ENCODE measurements around the gene ANKK1. TPM values are rescaled to one million over a fixed set of nuclear protein-coding genes. Genes with fewer than 3 reads are reported as not detected.

The ANKK1 gene
- total and polyA plus RNA-seq, 2 donors (not counting 1 experiment from before 2014, with no cell fraction given), result 0.89 to 5.3 TPM

- no peak overlapping the region for H2AFZ ChIP-seq (ENCODE audit: insufficient read depth, low read depth, low read length, poor library complexity, severe bottlenecking)
Observed at GRCh38 chr11:113446112-113446511, 58.5 kb downstream of the ANKK1 start.

GRCh38 chr11:113446938-113447337, 59.4 kb downstream of the ANKK1 start:
- Mint-ChIP-seq H3K27me3 (peaks cover 21% of the 10 kb centered on the region), H3K4me1 (no peaks in the 10 kb centered on the region), H3K9me3 (ENCODE audit: insufficient read depth) (no peaks in the 10 kb centered on the region), H3K4me3 (no peak overlapping the region), H3K27ac (no peak overlapping the region)
- H3K27me3 ChIP-seq (replicated peaks in 1 of 4; ENCODE audit: control extremely low read depth in 1 of 4, control insufficient read depth in 3 of 4, insufficient read depth in 4 of 4, low read length in 3 of 4), result no peaks in the 10 kb centered on the region
- DNase-seq (no peak), ATAC-seq (ENCODE audit: low read depth) (no peak)
- no peak for TF ChIP-seq EZH2 (IDR thresholded peaks at IDR 0.05; ENCODE audit: borderline replicate concordance, insufficient read depth, low read depth, low read length, poor library complexity, severe bottlenecking)
- TF ChIP-seq, protein P1, sequence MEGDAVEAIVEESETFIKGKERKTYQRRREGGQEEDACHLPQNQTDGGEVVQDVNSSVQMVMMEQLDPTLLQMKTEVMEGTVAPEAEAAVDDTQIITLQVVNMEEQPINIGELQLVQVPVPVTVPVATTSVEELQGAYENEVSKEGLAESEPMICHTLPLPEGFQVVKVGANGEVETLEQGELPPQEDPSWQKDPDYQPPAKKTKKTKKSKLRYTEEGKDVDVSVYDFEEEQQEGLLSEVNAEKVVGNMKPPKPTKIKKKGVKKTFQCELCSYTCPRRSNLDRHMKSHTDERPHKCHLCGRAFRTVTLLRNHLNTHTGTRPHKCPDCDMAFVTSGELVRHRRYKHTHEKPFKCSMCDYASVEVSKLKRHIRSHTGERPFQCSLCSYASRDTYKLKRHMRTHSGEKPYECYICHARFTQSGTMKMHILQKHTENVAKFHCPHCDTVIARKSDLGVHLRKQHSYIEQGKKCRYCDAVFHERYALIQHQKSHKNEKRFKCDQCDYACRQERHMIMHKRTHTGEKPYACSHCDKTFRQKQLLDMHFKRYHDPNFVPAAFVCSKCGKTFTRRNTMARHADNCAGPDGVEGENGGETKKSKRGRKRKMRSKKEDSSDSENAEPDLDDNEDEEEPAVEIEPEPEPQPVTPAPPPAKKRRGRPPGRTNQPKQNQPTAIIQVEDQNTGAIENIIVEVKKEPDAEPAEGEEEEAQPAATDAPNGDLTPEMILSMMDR (IDR thresholded peaks at IDR 0.05), result no peak
- no peaks in the 10 kb centered on the region for H3K79me2 ChIP-seq (ENCODE audit: control insufficient read depth, insufficient read depth, low read length)
- CTCF ChIA-PET, result no interaction called here
- H3K27ac ChIP-seq (ENCODE audit: low read length in 2 of 2), result no peak overlapping the region
- WGBS (ENCODE audit: insufficient coverage), result 86% methylated on average over 5 of the region's 6 CpGs
- intact Hi-C loops (cut with micrococcal nuclease), result no loop called here
- H3K9me3 ChIP-seq (ENCODE audit: control extremely low read depth in 1 of 3, control insufficient read depth in 2 of 3, insufficient read depth in 1 of 3, low read length in 2 of 3), result no peaks in the 10 kb centered on the region
- H4K20me1 ChIP-seq (ENCODE audit: control insufficient read depth, insufficient read depth, low read length, poor library complexity, severe bottlenecking), result no peaks in the 10 kb centered on the region
- no peak overlapping the region for H3K4me3 ChIP-seq (ENCODE audit: control extremely low read depth in 1 of 5, extremely low read depth in 1 of 5, insufficient read depth in 1 of 5, low read depth in 2 of 5, low read length in 4 of 5)
- no peak overlapping the region for H3K4me2 ChIP-seq (replicated peaks; ENCODE audit: low read depth, low read length, poor library complexity, severe bottlenecking)
- POLR2A ChIA-PET, result no interaction called here
- no peak overlapping the region for H2AFZ ChIP-seq (ENCODE audit: insufficient read depth, low read depth, low read length, poor library complexity, severe bottlenecking)
- no peak overlapping the region for H3K9ac ChIP-seq (ENCODE audit: low read length)
- H3K36me3 ChIP-seq (replicated peaks in 1 of 2; ENCODE audit: control extremely low read depth in 1 of 2, control insufficient read depth in 1 of 2, extremely low read depth in 1 of 2, insufficient read depth in 2 of 2, low read length in 1 of 2), result no peaks in the 10 kb centered on the region
- H3K4me1 ChIP-seq (ENCODE audit: control insufficient read depth in 2 of 2, insufficient read depth in 2 of 2, low read length in 2 of 2), result no peaks in the 10 kb centered on the region

More at GRCh38 chr11:113446112-113446511, 58.5 kb downstream of the ANKK1 start:
- no peaks in the 10 kb centered on the region for H3K9me3 Mint-ChIP-seq (ENCODE audit: insufficient read depth)
- Histone ChIP-seq H3K4me1 (ENCODE audit: control insufficient read depth in 2 of 2, insufficient read depth in 2 of 2, low read length in 2 of 2) (no peaks in the 10 kb centered on the region), H3K79me2 (ENCODE audit: control insufficient read depth, insufficient read depth, low read length) (no peaks in the 10 kb centered on the region), H4K20me1 (ENCODE audit: control insufficient read depth, insufficient read depth, low read length, poor library complexity, severe bottlenecking) (no peaks in the 10 kb centered on the region), H3K4me3 (ENCODE audit: control extremely low read depth in 1 of 5, extremely low read depth in 1 of 5, insufficient read depth in 1 of 5, low read depth in 2 of 5, low read length in 4 of 5) (no peak overlapping the region), H3K27me3 (replicated peaks in 1 of 4; ENCODE audit: control extremely low read depth in 1 of 4, control insufficient read depth in 3 of 4, insufficient read depth in 4 of 4, low read length in 3 of 4) (no peaks in the 10 kb centered on the region), H3K27ac (ENCODE audit: low read length in 2 of 2) (no peak overlapping the region), H3K4me2 (replicated peaks; ENCODE audit: low read depth, low read length, poor library complexity, severe bottlenecking) (no peak overlapping the region), H3K36me3 (replicated peaks in 1 of 2; ENCODE audit: control extremely low read depth in 1 of 2, control insufficient read depth in 1 of 2, extremely low read depth in 1 of 2, insufficient read depth in 2 of 2, low read length in 1 of 2) (no peaks in the 10 kb centered on the region), H3K9me3 (ENCODE audit: control extremely low read depth in 1 of 3, control insufficient read depth in 2 of 3, insufficient read depth in 1 of 3, low read length in 2 of 3) (no peaks in the 10 kb centered on the region), H3K9ac (ENCODE audit: low read length) (no peak overlapping the region)
- ChIA-PET POLR2A (no interaction called here), CTCF (no interaction called here)
- ATAC-seq (ENCODE audit: low read depth) (no peak), DNase-seq (no peak)
- no peak overlapping the region for H3K27ac Mint-ChIP-seq
- intact Hi-C loops (cut with micrococcal nuclease), result no loop called here
- TF ChIP-seq, protein P1 (IDR thresholded peaks at IDR 0.05), result no peak
- no peak for TF ChIP-seq EZH2 (IDR thresholded peaks at IDR 0.05; ENCODE audit: borderline replicate concordance, insufficient read depth, low read depth, low read length, poor library complexity, severe bottlenecking)
- no peak overlapping the region for H3K4me3 Mint-ChIP-seq
- 66% methylated on average over 4 of the region's 6 CpGs for WGBS (ENCODE audit: insufficient coverage)
- peaks cover 21% of the 10 kb centered on the region for H3K27me3 Mint-ChIP-seq
- H3K4me1 Mint-ChIP-seq, result no peaks in the 10 kb centered on the region

Measured in B cell (primary cell).